ENCODE data around the gene BEAN1.

Gene BEAN1

DNA sequence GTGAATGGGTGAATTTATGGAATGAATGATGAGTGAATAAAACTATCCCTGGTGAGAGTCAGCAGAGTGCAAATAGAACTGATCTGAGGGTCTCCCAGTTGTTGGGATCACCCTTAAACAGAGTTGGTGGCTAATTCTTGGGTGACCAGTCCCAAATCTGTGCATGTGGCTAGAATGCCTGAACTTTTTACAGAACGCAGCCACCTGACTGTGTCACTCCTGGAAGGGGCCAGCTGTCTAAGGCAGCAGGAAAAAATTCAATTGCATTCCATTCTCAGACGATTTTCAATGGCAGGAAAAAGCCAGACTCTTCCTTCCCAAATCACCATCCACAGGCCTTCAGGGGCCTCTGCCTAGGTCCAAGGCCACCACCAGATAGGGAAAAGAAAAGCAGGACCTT, 43.5 kb downstream of the BEAN1 start:
- DNase-seq (ENCODE audit: low read depth in 2 of 2) = no peak

- no peak for DNase-seq (ENCODE audit: low read depth in 2 of 2)
Observed at GRCh38 chr16:66471264-66471663, 44.2 kb downstream of the BEAN1 start.

GRCh38 chr16:66471716-66472393, 44.8 kb downstream of the BEAN1 start:
- DNase-seq (ENCODE audit: low read depth in 2 of 2) = no peak

GRCh38 chr16:66473051-66473571, 46.0 kb downstream of the BEAN1 start:
- DNase-seq (ENCODE audit: low read depth in 2 of 2) = no peak

DNA sequence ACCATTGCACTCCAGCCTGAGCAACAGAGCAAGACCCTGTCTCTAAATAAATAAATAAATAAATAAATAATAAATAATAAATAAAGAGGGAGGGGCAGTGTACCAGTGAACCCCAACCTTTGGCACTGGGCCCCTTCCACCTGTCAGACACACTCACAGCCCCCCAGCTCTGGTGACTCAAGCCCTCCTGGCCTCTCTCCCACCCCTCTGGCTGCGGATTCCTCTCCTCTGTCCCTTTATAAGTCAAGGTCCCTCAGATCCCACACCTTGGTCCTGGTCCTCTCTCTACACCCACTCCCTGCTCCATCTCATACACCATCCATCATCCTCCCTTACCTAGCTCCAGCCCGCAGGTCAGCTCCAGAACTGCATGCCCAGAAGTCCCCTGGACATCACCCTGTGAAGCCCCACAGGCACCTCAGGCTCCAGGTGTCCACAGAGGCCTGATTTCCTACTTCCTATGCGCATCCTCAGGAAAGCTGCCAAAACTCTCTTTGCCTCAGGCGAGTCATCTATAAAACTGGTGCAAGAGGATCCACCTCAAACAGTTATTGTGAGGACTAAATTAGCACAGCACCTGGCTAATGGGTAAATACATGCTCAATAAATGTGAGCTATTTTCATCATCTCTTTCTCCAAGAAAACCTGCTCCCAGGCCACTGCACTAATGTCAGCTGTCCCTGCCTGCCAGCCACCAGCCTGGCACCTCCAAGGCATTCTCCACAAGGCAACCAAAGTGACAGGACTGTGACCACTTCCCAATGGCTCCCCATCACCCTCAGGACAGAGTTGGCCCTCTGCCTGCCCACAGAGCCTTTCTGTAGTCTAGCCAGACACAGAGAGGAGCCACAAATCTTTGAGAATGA, 46.8 kb downstream of the BEAN1 start:
- no peak for DNase-seq (ENCODE audit: low read depth in 2 of 2)

DNA sequence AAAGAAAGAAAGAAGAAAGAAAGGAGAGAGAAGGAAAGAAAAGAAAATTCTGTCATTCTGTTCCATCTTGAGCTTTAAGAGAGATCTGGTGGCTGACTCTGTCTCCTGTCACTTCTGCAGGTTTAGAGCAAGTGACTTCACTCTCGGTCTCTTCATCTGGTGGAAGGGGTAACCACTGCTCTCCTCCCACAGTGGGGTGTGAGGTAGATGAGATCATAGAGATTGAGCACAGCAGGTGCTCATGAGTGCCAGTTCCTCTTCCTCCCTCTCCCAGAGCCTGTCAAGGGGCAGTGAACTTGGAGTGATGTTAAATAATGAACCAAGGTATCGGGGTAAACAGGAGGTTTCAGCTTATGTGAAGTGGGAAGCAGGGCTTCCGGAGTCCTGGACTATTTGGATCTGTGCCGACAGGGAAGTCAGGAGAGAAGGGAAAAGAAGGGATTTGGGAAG, 47.7 kb downstream of the BEAN1 start:
- peak; percentile 40 to 50 for DNase-seq (ENCODE audit: low read depth in 2 of 2)

GRCh38 chr16:66475232-66475631, 48.1 kb downstream of the BEAN1 start:
- DNase-seq (ENCODE audit: low read depth in 2 of 2) = no peak

DNA sequence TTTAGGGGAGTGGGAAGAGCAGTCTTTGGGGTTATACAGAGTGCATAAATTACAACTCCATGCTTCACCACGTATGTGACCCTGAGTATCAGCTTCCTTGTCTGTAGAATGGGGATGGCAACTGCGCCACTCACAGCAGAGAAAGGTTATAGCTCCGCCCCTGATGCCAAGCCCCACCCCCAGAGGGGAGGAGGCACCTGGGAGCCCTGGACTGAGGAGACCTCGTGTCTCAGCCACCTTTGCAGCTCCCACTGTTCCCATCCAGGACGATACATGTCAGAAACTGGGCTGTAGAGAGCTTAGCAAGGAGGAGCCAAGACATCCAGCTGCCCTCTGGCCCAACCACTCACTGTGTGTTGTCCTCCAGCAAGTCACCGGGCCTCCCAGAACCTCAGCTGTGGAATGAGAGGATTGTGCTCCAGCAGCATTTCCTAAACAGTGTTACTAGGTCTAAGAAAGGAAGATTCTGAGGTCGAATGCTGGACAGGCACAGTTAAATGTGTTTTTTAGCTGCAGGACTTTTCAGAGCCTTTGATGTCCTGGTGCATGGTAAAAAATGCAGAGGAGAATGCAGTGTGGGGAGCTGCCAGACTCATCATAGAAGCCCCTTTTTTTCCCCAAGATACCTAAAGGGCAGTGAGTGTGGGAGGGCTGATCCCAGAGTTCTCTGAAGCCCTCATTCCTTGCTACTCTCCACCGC, 49.4 kb downstream of the BEAN1 start:
- DNase-seq (ENCODE audit: low read depth in 2 of 2) = peak in 1 of 2 donors; percentile 24

DNA sequence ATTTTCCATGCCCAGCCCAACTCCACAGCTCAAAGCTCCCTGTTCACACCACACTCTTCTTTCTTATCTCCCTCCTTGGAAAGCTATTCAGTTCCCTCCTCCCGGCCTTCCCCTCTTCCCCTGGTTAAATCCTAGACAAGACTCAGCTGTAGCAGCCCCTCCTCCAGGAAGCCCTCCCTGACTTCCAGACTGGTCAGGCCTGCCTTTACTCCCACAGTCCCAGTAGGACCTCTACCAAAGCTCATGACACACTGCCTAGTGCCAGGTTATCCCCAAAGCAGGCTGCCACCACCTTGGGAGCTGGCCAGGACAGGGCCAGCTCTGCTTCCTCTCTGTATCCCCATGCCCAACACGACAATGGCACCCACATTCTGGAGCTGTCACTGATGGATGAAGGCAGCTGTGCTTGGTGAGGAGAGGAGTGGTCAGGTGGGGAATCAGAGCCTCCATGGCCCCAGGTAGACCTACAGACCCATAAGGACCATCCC, 50.0 kb downstream of the BEAN1 start:
- DNase-seq (ENCODE audit: low read depth in 2 of 2) = no peak

GRCh38 chr16:66478733-66479511, 51.8 kb downstream of the BEAN1 start:
- peak; percentile 73 to 76 for DNase-seq (ENCODE audit: low read depth in 2 of 2)

DNA sequence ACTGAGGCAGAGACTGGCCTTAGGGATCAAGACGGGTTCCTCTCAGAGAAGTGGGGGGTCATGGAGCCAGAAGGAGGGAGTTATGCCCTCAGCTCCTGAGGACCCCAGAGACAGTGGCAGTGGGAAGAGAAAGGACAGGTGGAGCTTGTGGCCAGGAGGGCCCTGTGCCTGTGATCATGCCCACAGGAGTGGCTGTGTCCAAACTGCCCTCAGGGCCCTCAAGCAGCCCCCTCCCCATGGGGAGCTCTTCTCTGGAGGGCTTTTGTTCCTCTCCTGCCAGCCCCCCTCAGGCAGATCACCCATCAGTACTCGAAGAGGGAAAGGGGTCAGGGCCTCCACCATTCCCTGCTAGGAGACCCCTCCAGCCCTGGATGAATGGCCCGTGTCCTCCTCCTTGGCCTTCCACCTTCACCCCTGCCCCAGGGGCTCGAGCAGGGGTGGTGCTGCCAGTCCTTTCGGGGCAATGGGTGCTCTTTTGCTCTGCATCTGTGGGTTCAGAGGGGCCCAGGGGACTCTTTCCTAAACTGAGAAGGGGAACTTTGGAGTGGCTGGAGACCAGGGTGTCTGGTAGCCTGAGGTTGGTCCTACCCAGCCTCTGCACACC, 52.7 kb downstream of the BEAN1 start:
- no peak for DNase-seq (ENCODE audit: low read depth in 2 of 2)

GRCh38 chr16:66480265-66481080, 53.4 kb downstream of the BEAN1 start:
- DNase-seq (ENCODE audit: low read depth in 2 of 2) = no peak

GRCh38 chr16:66481081-66481942, 54.2 kb downstream of the BEAN1 start:
- no peak for DNase-seq (ENCODE audit: low read depth in 2 of 2)

GRCh38 chr16:66481943-66482390, 54.9 kb downstream of the BEAN1 start:
- no peak for DNase-seq (ENCODE audit: low read depth in 2 of 2)

DNA sequence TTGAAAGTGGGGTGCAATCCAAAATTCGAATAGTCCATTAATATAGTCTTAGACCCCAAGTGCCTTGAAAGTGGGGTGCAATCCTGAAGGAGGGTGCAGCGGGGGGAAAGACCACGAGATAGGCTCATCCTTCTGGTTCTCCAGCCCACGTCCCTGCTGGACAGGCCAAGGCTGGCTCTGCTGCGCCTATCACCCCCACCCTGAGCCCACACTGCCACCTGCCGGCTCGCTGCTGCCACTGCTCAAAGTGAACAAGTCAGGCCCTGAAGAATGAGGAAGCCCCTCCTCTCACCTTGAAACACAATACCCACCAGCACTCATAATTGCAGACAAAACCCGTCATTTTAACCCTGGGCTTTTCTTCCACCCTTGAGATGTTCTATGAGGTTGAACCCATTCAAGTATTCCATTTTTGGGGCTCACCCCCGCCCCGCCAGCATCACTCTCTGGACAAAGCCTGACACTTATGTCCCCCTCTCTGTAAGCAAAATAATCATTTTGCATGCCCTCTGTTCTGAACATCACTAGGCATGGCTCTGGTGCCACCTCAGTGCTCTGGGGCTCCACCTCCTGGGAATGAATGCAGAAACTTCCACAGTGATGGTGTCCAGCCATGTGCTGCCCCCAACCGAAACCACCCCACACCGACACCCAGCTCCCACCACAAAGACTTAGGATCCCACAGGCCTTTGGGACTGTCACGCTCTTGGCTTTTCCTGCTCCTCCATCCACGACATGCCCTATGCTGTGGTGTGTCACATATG, 56.8 kb downstream of the BEAN1 start:
- peak; percentile 50 for DNase-seq (ENCODE audit: low read depth in 2 of 2)

DNA sequence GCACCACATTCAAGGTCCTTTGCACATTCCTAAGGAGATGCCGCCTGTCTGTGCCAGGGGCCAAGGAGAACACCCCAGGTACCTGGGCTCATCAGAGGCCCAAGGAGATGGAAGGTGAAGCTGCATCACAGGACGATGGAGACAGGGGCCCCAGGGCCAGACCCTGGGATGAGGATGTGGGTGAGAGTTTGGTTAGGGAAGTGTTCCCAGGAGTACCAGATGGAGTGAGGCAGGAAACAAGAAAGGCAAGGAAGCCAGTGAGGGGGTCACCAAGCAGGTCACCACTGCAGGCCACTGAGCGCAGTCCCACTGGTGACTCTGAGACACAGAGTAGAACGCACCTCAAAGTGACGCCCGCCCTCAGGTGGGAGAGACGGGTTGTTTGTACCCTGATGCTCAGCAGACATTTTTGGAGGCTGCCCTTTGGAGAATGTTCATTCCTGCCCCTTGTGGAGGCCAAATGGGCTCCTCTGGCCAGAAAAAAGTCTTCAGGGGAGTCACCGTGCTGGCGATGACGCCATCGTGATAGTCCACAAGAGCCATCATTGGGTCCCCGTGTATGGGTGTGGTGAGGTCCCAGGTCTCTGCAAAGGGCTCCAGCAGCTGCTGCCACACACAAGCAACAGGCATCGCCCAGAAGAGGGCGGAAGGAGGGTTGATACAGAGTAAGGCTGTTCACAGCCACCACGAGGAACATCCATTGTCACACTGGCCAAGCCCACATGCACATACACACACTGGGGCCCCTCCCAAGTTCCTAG, 57.5 kb downstream of the BEAN1 start:
- no peak for DNase-seq (ENCODE audit: low read depth in 2 of 2)

DNA sequence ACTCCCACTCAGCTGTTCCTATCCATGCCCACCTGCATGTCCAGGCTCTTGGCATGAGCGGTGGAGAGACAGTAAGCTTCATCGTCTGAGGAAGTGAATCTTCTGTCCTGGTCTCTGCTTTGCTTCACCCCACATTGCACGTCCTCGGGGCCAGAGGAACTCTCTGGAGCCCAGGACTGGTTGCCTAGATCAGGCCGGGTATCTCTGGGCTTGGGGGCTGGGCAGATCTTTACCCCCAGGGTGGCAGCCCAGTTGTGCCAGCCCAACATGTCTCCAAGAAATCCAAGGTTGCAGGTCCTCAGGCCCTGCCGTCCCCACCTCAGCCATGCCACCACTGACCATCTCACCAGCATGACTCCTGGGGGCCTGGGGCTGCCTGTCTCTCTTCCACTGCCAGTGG, 58.3 kb downstream of the BEAN1 start:
- no peak for DNase-seq (ENCODE audit: low read depth in 2 of 2)
